HCT116 (cell line): ENCODE data around the gene CYBB. TPM values are rescaled to one million over a fixed set of nuclear protein-coding genes. Genes with fewer than 3 reads are reported as not detected.

ENCODE experiments used
- ATAC-seq: fragments of 200-7000 bp; cut with Tn5 transposase; 2 replicates; pipeline ENCODE4 v1.9.1; 2020; ENCODE audit warnings: mild to moderate bottlenecking, moderate library complexity
- BruUV-seq: library from RNA; stranded (reverse); fragments of 400-500 nt; replicated peaks from 2 replicates; lab custom pipeline; 2021; lab: Mats Ljungman, UMichigan
- CTCF ChIA-PET: fragments of 300-600 bp; sonication (Branson Sonifier 250); formaldehyde crosslinking; loops from one replicate; lab custom pipeline; 2021; ENCODE audit warnings: antibody characterized with exemption; lab: Charles Lee
- POLR2A ChIA-PET: fragments of 300-600, 350-600 bp; sonication (Branson Sonifier 250); formaldehyde crosslinking; loops from one replicate; lab custom pipeline; 2021; ENCODE audit warnings: antibody characterized with exemption; lab: Charles Lee
- RAD21 ChIA-PET, 2 experiments: fragments of 300-600 bp; sonication (Branson Sonifier 250); formaldehyde crosslinking; loops; one replicate each; lab custom pipeline; 2023; ENCODE audit warnings: low total read pairs in 2 of 2; ENCODE audit not compliant: uncharacterized antibody in 2 of 2, unreplicated experiment in 2 of 2, low non-redundant PET in 1 of 2; lab: Charles Lee
- DNase-seq: peaks from one replicate; pipeline ENCODE4 v3.0.0-alpha.2; 2010; ENCODE audit warnings: low read depth, low spot score
- H2AFZ ChIP-seq: fragments of 200-600 bp; shearing (Covaris generic), sonication (generic); 2 replicates; pipeline ENCODE4 v1.6.1; 2017; ENCODE audit warnings: low read depth, mixed run types, mixed read lengths, antibody characterized with exemption, low read length; ENCODE audit not compliant: poor library complexity, severe bottlenecking
- H3K27ac ChIP-seq: 2 replicates; pipeline ENCODE4 v1.5.1; 2012; ENCODE audit warnings: low read depth, low read length
- H3K27me3 ChIP-seq: fragments of 200-600 bp; sonication (generic); 2 replicates; pipeline ENCODE4 v1.6.1; 2016; ENCODE audit warnings: mixed run types, low read length, mixed read lengths; ENCODE audit not compliant: insufficient read depth
- H3K36me3 ChIP-seq, 2 experiments: fragments of 200-500 bp in 1 of 2; fragments of 200-600 bp in 1 of 2; sonication (Bioruptor generic) in 1 of 2; sonication (generic) in 1 of 2; 2 replicates each; pipeline versions ENCODE4 v1.5.1 to v1.6.1; 2014 to 2016; ENCODE audit warnings: low read length in 2 of 2, inconsistent platforms in 1 of 2, mixed read lengths in 1 of 2, mixed run types in 1 of 2; ENCODE audit not compliant: insufficient read depth in 2 of 2, control insufficient read depth in 1 of 2
- H3K4me1 ChIP-seq, 2 experiments: fragments of 200-600 bp in 1 of 2; sonication (generic) in 1 of 2; 2 replicates each; pipeline versions ENCODE4 v1.5.1 to v1.6.1; 2012 to 2017; ENCODE audit warnings: low read length in 2 of 2, inconsistent platforms in 1 of 2, mild to moderate bottlenecking in 1 of 2, mixed read lengths in 1 of 2, mixed run types in 1 of 2, moderate library complexity in 1 of 2; ENCODE audit not compliant: insufficient read depth in 2 of 2, control insufficient read depth in 1 of 2
- H3K4me2 ChIP-seq: fragments of 200-600 bp; sonication (generic); 2 replicates; pipeline ENCODE4 v1.6.1; 2017; ENCODE audit warnings: mixed run types, low read length, mixed read lengths
- H3K4me3 ChIP-seq, 2 experiments: fragments of 200-600 bp in 1 of 2; sonication (generic) in 1 of 2; replicated peaks in 1 of 2; 2 replicates each; pipeline ENCODE4 v1.5.1; 2011 to 2016; ENCODE audit warnings: low read length in 2 of 2, control low read depth in 1 of 2, low read depth in 1 of 2, mild to moderate bottlenecking in 1 of 2, mixed read lengths in 1 of 2, mixed run types in 1 of 2
- H3K79me2 ChIP-seq: fragments of 200-600 bp; sonication (generic); 2 replicates; pipeline ENCODE4 v1.6.1; 2017; ENCODE audit warnings: mild to moderate bottlenecking, mixed run types, low read length, moderate library complexity, mixed read lengths; ENCODE audit not compliant: insufficient read depth
- H3K9ac ChIP-seq: fragments of 200-600 bp; sonication (generic); 2 replicates; pipeline ENCODE4 v1.6.1; 2016; ENCODE audit warnings: low read length, mixed read lengths
- H3K9me2 ChIP-seq: fragments of 200-600 bp; sonication (generic), shearing (Covaris generic); 2 replicates; pipeline ENCODE4 v1.6.1; 2017; ENCODE audit warnings: mixed run types, mild to moderate bottlenecking, moderate library complexity; ENCODE audit not compliant: insufficient read depth
- H3K9me3 ChIP-seq, 2 experiments: fragments of 200-500 bp in 1 of 2; fragments of 200-600 bp in 1 of 2; sonication (Bioruptor generic) in 1 of 2; sonication (generic) in 1 of 2; 2 replicates each; pipeline ENCODE4 v1.6.1; 2014 to 2017; ENCODE audit warnings: low read length in 2 of 2, mixed read lengths in 2 of 2, inconsistent platforms in 1 of 2, low read depth in 1 of 2, mild to moderate bottlenecking in 1 of 2, mixed run types in 1 of 2, moderate library complexity in 1 of 2; ENCODE audit not compliant: control insufficient read depth in 1 of 2, insufficient read depth in 1 of 2
- H4K20me1 ChIP-seq: fragments of 200-600 bp; sonication (generic), shearing (Covaris generic); 2 replicates; pipeline ENCODE4 v1.6.1; 2017; ENCODE audit warnings: mixed run types, mild to moderate bottlenecking, moderate library complexity; ENCODE audit not compliant: insufficient read depth
- EGR1 ChIP-seq: IDR thresholded peaks from 2 replicates; pipeline ENCODE4 v1.6.1; 2012; ENCODE audit warnings: low read depth
- POLR2A ChIP-seq: IDR thresholded peaks from 2 replicates; pipeline ENCODE4 v1.7.0; 2011; ENCODE audit warnings: borderline replicate concordance; ENCODE audit not compliant: insufficient read depth, insufficient read length; ENCODE audit errors: extremely low read depth
- RAD21 ChIP-seq: IDR thresholded peaks from 2 replicates; pipeline ENCODE4 v1.6.1; 2012; ENCODE audit warnings: low read depth, mild to moderate bottlenecking
- SP1 ChIP-seq: IDR thresholded peaks from 2 replicates; pipeline ENCODE4 v1.6.1; 2012; ENCODE audit warnings: low read depth
- SRF ChIP-seq: IDR thresholded peaks from 2 replicates; pipeline ENCODE4 v1.6.1; 2012; ENCODE audit warnings: low read depth
- TCF7L2 ChIP-seq: IDR thresholded peaks from 2 replicates; pipeline ENCODE4 v1.7.0; 2011; ENCODE audit warnings: borderline replicate concordance, inconsistent platforms; ENCODE audit not compliant: insufficient read depth, insufficient read length; ENCODE audit errors: extremely low read depth
- ZNF274 ChIP-seq: fragments of 200-500 bp; sonication (Bioruptor generic); IDR thresholded peaks from 2 replicates; pipeline ENCODE4 v1.6.1; 2014; ENCODE audit warnings: mild to moderate bottlenecking, low read depth, low read length, inconsistent platforms
- intact Hi-C: fragments of 100-400 bp; cut with micrococcal nuclease; formaldehyde crosslinking; loops from 2 replicates; pipeline ENCODE4 v1.10.0; 2022
- total RNA-seq: library from RNA; stranded (reverse); gene quantifications from one replicate; pipeline ENCODE4 v1.2.1, GENCODE V29; 2021; ENCODE audit not compliant: unreplicated experiment
- TF ChIP-seq, protein P1 (sequence below): IDR thresholded peaks from 2 replicates; pipeline ENCODE4 v1.6.1; 2012
- TF ChIP-seq, protein P2 (sequence below): IDR thresholded peaks from 2 replicates; pipeline ENCODE4 v1.6.1; 2012

CYBB gene
- total RNA-seq, 1 experiment from 2014 or later: 0.59 TPM

DNA sequence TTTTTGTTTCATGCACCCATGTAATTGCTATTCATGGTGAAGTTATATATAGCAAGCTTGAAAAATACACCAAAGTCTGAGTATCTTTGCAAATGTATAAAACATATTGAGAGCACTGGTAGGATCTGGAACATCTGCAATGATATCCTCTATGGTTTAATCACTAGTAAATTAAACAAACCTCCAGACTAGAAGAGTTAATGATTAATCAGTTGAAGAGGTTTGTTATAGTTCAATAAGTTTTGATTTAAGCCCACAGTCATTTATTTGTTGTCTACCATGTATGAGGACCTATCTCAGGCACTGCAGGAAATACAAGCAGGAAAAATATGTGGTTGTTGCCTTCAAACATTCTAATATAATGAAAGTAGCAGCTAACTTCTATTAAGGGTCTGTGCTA is 16.5 kb downstream of the CYBB start:
- CTCF ChIA-PET: no interaction called here
- H3K4me1 ChIP-seq: no peaks in the 10 kb centered on the region
- H3K27ac ChIP-seq: no peak overlapping the region
- TF ChIP-seq, protein P1, sequence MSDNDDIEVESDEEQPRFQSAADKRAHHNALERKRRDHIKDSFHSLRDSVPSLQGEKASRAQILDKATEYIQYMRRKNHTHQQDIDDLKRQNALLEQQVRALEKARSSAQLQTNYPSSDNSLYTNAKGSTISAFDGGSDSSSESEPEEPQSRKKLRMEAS: no peak
- TF ChIP-seq ZNF274 (no peak), TCF7L2 (no peak), POLR2A (no peak), SRF (no peak), SP1 (no peak)
- TF ChIP-seq, all 23 proteins: peak for 0
- no peaks in the 10 kb centered on the region for H4K20me1 ChIP-seq
- no peak for DNase-seq
- ChIA-PET RAD21 (no interaction called here), POLR2A (no interaction called here)
- no peak overlapping the region for H2AFZ ChIP-seq
- H3K9me3 ChIP-seq: no peaks in the 10 kb centered on the region
- no peaks in the 10 kb centered on the region for H3K36me3 ChIP-seq
- no peak overlapping the region for H3K4me3 ChIP-seq
- H3K79me2 ChIP-seq: no peaks in the 10 kb centered on the region
- no peak for ATAC-seq
- no TSS peak for BruUV-seq
- H3K4me2 ChIP-seq: no peak overlapping the region
- intact Hi-C loops: no loop called here
- H3K27me3 ChIP-seq: no peaks in the 10 kb centered on the region
- H3K9ac ChIP-seq: no peak overlapping the region
- H3K9me2 ChIP-seq: no peaks in the 10 kb centered on the region

DNA sequence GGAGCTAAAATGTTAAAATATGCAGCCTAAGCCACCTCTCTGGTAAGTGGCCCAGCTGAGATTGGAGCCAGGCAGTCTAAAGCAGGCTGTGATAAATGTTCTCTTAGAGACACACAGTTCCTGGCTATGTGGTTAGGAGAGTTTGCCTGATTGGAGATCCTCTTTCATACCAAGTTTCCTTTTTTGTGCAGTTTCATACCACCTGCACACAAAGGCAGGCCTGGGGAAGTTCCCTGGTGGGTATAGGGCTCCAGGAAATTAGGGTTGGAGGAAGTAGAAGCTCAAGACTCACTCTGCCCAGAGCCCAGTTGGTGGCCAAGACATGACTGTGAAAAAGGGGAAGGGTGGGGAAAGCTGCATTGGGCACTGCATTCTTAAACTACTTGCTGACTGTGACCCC is 16.9 kb downstream of the CYBB start:
- ChIA-PET RAD21 (no interaction called here), CTCF (no interaction called here), POLR2A (no interaction called here)
- H3K27ac ChIP-seq: no peak overlapping the region
- H3K27me3 ChIP-seq: no peaks in the 10 kb centered on the region
- TF ChIP-seq, protein P2, sequence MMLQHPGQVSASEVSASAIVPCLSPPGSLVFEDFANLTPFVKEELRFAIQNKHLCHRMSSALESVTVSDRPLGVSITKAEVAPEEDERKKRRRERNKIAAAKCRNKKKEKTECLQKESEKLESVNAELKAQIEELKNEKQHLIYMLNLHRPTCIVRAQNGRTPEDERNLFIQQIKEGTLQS: no peak
- no peak for TF ChIP-seq EGR1
- no peak for TF ChIP-seq RAD21
- H3K36me3 ChIP-seq: no peaks in the 10 kb centered on the region
- H3K4me1 ChIP-seq: no peaks in the 10 kb centered on the region
- BruUV-seq: no TSS peak
- ATAC-seq (no peak), DNase-seq (no peak)
- H4K20me1 ChIP-seq: no peaks in the 10 kb centered on the region
- H3K4me3 ChIP-seq: no peak overlapping the region
- H2AFZ ChIP-seq: no peak overlapping the region
- no peak overlapping the region for H3K9ac ChIP-seq
- no peak overlapping the region for H3K4me2 ChIP-seq
- intact Hi-C loops: no loop called here
- H3K79me2 ChIP-seq: no peaks in the 10 kb centered on the region
- no peaks in the 10 kb centered on the region for H3K9me3 ChIP-seq
- H3K9me2 ChIP-seq: no peaks in the 10 kb centered on the region
